Measurements from ENCODE around the gene STK31. TPM values are rescaled to one million over a fixed set of nuclear protein-coding genes. Genes with fewer than 3 reads are reported as not detected.

The STK31 gene
- total RNA-seq, 2 donors from 2014 or later, result 0.09 to 32.1 TPM

- no peak for TF ChIP-seq CTCF (IDR thresholded peaks at IDR 0.05)
- no peak for TF ChIP-seq POLR2A (IDR thresholded peaks at IDR 0.05)
- TF ChIP-seq POLR2AphosphoS5 (IDR thresholded peaks at IDR 0.05), result no peak
- DNase-seq (ENCODE audit: low spot score), result no peak
- H3K4me3 ChIP-seq, result no peak overlapping the region
- intact Hi-C loops (cut with DNase I), result no loop called here
- no peaks in the 10 kb centered on the region for H3K27me3 ChIP-seq (replicated peaks; ENCODE audit: insufficient read depth)
- H3K27ac ChIP-seq, result no peak overlapping the region
- no peaks in the 10 kb centered on the region for H3K9me3 ChIP-seq
- WGBS, result 71% methylated on average over 4 of the region's 4 CpGs
- H3K36me3 ChIP-seq, result no peaks in the 10 kb centered on the region
- no peaks in the 10 kb centered on the region for H3K4me1 ChIP-seq (replicated peaks)
These were observed 10.0 kb upstream of the STK31 start for GRCh38 chr7:23700046-23700445.

- no peaks in the 10 kb centered on the region for H3K36me3 ChIP-seq
- intact Hi-C loops (cut with DNase I), result no loop called here
- WGBS, result 76% methylated on average over 7 of the region's 7 CpGs
- H3K4me1 ChIP-seq (replicated peaks), result no peaks in the 10 kb centered on the region
- H3K27me3 ChIP-seq (replicated peaks; ENCODE audit: insufficient read depth), result no peaks in the 10 kb centered on the region
- H3K9me3 ChIP-seq, result no peaks in the 10 kb centered on the region
- no peak overlapping the region for H3K4me3 ChIP-seq
- no peak for TF ChIP-seq CTCF (IDR thresholded peaks at IDR 0.05)
- no peak for TF ChIP-seq POLR2A (IDR thresholded peaks at IDR 0.05)
- no peak for TF ChIP-seq POLR2AphosphoS5 (IDR thresholded peaks at IDR 0.05)
- no peak overlapping the region for H3K27ac ChIP-seq
- no peak for DNase-seq (ENCODE audit: low spot score)
These were observed 803 bp upstream of the STK31 start for GRCh38 chr7:23709081-23709750.

GRCh38 chr7:23712368-23713284 lies 2.6 kb downstream of the STK31 start:
- intact Hi-C loops (cut with DNase I), result loop anchor here (2.0 to 5.0 kb wide), 2 partner anchors 142 to 165 kb away; no protein-coding TSS in a partner anchor
- no peaks in the 10 kb centered on the region for H3K36me3 ChIP-seq
- WGBS, result 48% methylated on average over 8 of the region's 8 CpGs
- DNase-seq (ENCODE audit: low spot score), result no peak
- no peaks in the 10 kb centered on the region for H3K27me3 ChIP-seq (replicated peaks; ENCODE audit: insufficient read depth)
- no peak overlapping the region for H3K4me3 ChIP-seq
- H3K27ac ChIP-seq, result no peak overlapping the region
- H3K9me3 ChIP-seq, result no peaks in the 10 kb centered on the region
- TF ChIP-seq POLR2AphosphoS5 (IDR thresholded peaks at IDR 0.05) (no peak), CTCF (IDR thresholded peaks at IDR 0.05) (peak in 3 of 4 experiments; percentile 64 to 70 (median 64))
- no peaks in the 10 kb centered on the region for H3K4me1 ChIP-seq (replicated peaks)

- TF ChIP-seq CTCF (IDR thresholded peaks at IDR 0.05) (no peak), POLR2A (IDR thresholded peaks at IDR 0.05) (no peak), POLR2AphosphoS5 (IDR thresholded peaks at IDR 0.05) (no peak)
- 67% methylated on average over 6 of the region's 6 CpGs for WGBS
- intact Hi-C loops (cut with DNase I), result loop anchor here (2.0 to 5.0 kb wide), 2 partner anchors 143 to 166 kb away; no protein-coding TSS in a partner anchor
- Histone ChIP-seq H3K4me1 (replicated peaks) (no peaks in the 10 kb centered on the region), H3K36me3 (no peaks in the 10 kb centered on the region), H3K9me3 (no peaks in the 10 kb centered on the region), H3K27me3 (replicated peaks; ENCODE audit: insufficient read depth) (no peaks in the 10 kb centered on the region), H3K27ac (no peak overlapping the region), H3K4me3 (no peak overlapping the region)
- DNase-seq (ENCODE audit: low spot score), result no peak
These were observed 3.5 kb downstream of the STK31 start for GRCh38 chr7:23713285-23714149.
